Hypothalamus (tissue), 51 donors: Measurements from ENCODE around the gene DNAJC16.
"Not testable (repeated sequence)": the region's sequence is repeated elsewhere in the genome, so short reads cannot be mapped to it uniquely, and the experiment has no call there.

ENCODE experiments used
- DNase-seq, 51 donors: peaks; one replicate each; lab custom pipeline; 2025; lab: John Stamatoyannopoulos, UW

The DNAJC16 gene

DNA sequence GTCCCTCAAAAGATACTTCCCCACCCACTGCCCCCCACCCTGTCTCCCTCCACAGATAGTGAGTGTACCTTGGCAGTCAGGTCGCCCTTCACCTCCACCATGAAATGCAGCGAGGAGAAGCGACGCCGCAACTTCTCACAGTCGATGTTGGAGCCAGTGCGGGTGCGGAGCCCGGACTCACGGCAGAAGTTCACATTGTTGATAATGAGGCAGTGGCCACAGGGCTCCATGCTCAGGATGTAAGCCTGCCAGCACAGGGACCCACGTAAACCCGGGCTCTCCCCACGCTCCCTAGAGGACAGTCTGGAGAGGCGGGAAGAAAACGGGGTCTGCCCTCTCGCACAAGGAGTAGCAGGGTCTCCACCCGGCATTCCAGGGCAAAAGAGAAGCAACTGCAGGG lies 19.8 kb upstream of the DNAJC16 start:
- DNase-seq, result no peak

DNA sequence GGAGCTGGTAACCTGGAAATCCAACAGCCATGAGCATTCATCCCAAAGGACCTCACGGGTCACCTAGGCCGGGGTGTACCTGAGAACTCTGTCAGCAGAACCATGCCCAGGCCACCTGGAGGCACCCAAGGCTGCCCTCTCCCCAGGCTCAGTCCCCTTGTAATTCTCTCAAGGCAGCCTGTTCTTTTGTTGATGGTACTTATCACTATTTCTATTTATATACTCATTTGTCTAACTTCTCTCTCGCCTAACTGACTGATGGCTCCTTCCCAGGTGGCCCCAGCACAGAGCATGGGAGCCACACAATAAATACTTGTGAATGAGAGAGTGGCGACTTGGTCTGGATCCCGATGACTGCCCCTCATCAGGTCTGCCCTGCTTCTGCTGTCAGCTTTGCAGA lies 19.4 kb upstream of the DNAJC16 start:
- DNase-seq, result no peak

DNA sequence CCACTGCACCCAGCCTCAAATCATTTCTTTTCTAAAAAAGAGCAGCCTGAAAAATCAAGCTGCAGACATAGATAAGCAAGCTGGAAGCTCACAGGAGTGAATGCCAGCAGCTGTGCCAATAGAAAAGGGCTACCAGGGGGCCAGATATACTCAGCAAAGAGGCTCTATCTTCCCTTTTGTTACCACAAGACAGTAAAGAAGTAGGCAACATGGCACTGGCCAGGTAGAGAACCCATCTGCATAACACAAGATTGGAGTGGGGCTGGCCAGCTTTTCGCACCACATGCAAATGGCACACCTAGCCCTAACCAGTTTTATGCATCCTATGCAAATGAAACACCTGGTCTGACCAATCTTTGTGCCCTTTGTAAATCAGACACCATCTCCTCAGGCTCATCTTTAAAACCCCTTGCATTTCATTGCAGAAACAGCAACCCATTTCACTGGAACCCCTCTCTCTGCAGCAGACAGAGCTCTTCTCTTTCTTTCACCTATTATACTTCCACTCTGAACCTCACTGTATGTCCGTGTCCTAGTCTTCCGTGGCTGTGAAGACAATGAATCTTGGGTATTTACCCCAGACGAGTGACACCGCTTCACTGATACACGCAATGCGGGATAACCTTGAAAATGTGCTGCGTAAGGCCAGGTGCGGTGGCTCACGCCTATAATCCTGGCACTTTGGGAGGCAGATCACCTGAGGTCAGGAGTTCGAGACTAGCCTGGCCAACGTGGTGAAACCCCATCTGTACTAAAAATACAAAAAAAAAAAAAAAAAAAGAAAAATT lies 17.8 kb upstream of the DNAJC16 start:
- no peak for DNase-seq

DNA sequence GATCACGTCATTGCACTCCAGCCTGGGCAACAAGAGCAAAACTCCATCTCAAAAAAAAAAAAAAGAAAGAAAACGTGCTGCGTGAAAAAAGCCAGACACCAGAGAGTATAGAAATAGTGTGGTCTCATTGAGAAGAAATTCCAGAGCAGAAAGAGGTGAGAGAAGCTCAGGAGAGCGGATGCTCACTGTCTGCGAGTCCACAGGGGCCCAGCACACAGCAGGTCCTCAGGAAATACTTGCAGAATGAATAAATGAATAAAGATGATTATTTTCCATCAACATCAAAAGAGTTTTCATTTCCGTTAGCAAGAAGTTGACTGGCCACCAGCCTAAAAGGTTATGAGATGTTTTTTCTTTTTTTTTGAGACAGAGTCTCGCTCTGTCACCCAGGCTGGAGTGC lies 17.1 kb upstream of the DNAJC16 start:
- no peak for DNase-seq

DNA sequence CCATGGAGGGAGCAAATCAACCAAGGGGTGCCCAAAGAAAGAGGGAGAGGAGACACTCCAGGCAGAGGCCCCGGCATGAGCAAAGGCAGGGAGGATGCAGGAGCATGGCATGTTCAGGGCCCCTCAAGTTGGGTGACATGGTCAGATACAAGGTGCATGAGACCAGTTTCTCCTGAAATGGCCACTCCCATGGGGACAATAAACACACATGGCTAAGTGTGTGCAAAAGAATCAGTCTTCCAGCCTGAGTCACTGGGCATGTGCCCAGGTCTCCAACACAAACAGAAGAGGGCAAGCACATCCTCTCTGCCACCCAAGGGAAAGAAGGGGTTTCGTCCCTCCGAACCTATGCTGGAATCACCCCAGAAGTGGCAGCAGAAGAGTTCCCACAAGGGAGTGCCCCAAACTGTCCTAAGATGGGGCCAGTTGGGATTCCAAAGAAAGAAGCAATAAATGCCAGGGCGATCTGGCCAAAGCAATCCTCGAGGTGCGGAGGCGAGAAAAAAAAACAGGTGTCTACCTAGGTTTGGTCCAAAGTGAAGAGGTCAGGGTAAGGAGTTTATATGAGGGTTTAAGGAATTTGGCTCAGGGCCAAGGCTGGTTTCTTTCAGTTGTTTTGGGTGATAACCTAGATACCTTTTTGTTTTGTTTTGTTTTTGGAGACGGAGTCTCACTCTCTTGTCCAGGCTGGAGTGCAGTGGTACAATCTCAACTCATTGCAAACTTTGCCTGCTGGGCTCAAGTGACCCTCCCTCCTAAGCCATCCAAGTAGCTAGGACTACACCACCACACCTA lies 15.8 kb upstream of the DNAJC16 start:
- no peak for DNase-seq

DNA sequence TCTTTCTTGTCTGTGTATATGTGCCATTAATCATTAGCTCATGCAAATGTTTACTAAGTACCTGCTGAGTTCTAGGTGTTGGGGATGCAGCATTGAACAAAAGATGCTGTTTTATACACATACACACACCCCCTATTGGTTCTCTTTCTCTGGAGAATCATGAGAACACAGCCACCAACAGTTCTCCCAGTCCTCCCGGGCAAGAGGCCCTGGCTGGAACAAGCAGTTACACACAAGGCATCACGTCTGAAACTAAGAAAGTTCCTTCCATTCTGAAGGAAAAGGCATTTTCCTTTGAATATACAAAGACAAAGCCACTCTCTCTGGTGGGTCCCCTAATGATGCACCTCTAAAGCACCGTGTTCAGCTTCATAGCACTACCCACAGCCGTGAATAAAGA lies 13.5 kb upstream of the DNAJC16 start:
- DNase-seq, result peak in 1 of 51 donors; percentile 4

DNA sequence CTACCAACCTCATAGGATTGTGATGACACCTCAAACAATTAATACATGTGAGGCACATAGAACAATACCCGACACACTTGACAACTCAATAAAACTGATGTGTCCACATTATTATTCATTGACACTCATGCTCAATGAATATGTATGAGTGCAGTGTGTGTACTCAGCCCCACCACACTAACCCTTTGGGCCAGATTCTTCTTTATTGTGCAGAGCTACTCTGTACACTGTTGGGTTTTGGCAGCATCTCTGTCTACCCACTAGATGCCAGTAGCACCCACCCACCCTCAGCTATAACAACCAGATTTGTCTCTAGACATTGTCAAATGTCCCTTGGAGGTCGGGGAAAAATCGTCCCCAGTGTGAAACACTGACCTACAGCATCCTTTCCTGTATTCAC lies 12.7 kb upstream of the DNAJC16 start:
- no peak for DNase-seq

DNA sequence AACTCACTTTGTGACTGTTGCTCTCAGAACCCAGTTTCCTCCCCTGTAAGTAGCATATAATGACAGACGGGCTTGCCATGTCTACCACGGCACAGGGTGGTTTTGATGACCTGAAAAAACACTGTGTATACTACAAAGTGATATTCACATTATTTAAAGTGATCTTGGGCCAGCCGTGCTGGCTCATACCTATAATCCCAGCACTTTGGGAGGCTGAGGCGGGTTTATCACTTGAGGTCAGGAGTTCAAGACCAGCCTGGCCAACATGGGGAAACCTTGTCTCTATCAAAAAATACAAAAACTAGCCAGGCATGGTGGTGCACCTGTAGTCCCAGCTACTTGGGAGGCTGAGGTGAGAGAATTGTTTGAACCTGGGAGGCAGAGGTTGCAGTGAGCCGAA lies 12.1 kb upstream of the DNAJC16 start:
- DNase-seq, result not testable (repeated sequence)

DNA sequence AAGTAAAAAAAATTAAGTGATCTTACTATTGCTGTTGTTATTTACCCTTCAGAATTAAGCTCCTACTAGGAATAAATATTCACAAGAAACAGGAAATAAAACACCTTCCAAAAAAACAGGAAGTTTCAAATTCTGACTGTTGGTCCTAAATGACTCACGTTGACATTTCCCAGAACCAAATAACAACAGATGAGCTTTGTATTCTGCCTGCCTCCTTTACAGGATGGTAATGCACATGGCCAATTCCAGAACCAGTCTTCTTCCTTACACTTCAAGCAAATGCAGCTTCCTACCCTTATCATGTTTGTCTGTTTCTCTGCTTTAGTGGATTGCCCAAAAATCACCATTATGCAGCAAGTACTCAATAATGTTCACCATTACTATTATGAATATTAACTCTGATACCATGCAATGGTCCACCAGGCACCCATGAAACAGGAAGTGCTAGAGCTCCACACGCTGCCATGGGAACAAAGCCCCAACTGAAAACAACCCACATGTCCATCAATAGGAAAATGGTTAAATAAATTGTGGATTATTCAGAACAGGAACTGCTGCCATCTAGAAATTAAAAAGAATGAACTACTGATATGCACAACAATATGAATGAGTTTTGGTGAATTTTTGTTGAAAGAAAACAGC lies 11.5 kb upstream of the DNAJC16 start:
- DNase-seq, result no peak

DNA sequence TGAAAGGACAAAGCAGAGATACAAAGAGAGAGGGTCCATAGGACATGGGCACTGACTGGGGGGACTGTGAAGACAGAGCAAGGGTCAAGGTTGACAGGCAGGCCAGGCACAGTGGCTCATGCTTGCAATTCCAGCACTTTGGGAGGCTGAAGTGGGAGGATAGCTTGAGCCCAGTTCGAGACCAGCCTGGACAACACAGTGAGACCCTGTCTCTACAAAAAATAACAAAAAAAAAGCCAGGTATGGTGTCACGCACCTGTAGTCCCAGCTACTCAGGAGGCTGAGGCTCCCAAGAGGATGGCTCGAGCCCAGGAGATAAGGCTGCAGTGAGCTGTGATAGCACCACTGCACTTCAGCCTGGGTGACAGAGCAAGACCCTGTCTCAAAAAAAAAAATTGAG lies 7.0 kb upstream of the DNAJC16 start:
- DNase-seq, result no peak

DNA sequence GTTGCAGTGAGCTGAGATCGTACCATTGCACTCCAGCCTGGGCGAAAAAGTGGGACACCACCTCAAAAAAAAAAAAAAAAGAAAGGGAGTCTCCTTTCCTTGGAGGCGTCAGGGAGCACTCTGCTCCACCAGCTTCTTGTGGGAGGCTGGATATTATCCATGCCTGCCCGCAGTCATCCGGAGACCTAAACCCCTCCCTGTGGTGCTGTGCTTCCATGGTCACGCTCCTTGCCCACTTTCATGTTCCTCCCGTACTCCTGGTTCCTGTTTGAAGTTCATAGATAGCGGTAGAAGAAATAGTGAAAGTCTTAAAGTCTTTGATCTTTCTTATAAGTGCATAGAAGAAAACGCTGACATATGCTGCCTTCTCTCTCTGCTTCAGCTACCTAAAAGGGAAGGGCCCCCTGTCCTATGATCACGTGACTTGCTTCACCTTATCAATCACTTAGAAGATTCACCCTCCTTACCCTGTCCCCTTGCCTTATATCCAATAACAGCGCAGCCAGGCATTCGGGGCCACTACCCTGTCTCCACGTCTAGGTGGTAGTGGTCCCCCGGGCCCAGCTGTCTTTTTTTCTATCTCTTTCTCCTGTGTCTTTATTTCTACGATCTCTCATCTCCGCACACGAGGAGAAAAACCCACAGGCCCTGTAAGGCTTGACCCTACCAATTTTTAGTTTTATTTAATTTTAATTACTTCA lies 5.3 kb upstream of the DNAJC16 start:
- not testable (repeated sequence) for DNase-seq

DNA sequence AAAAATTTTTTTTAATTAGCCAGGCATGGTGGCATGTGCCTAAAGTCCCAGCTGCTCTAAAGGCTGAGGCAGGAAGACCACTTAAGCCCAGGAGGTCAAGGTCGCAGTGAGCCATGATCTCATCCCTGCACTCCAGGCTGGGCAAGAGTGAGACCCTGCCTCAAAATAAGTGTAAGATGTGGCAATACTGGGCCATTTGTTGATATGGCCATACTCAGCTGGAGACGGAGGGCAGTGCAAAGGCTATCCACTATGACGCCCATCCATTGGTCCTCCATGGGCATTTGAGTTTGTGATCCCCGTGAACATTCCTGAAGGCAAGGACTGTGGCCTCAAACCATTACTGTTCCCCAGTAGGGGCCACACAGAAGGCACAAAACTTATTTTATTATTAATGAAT lies 4.1 kb upstream of the DNAJC16 start:
- no peak for DNase-seq

DNA sequence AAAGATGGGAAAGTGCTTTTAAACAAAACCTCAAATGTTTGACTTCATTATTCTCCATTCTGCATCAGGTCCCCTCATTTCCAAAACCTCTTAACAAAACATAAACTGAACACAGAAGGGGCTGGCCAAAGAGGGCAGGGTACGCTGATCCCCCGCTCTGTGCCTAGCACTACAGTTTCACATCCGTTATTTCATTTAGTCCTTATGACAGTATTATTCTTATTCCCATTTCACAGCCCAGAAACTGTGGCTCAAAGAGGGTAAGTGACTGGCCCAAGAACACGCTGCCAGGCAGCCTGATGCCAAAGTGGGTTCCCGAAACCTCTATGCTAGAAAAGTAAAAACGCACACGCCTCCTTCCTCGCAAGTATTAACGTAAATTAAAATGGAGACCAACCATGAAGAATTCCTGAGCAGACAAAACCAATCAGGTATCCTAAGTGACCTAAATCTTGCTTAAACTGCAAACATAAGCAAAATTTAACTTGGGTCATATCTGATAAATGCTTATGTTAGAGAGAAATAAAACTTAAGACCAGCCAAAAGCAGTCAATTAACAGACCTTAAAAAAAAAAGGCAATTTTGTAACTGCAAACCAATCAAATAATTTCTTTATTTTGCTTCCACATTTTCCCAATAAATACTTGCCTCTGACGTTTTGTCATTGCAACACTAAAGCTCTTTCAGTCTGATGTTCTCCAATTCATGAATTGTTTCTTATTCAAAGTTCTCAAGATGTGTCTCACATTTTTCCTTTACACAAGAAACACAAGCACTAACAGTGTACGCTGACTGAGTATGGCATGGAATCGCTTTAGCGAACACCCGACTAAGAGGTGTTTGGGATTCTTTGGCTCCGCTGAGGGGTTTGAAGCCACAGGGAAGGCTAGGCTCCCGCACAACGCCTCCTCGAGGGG lies 3.3 kb upstream of the DNAJC16 start:
- no peak for DNase-seq

DNA sequence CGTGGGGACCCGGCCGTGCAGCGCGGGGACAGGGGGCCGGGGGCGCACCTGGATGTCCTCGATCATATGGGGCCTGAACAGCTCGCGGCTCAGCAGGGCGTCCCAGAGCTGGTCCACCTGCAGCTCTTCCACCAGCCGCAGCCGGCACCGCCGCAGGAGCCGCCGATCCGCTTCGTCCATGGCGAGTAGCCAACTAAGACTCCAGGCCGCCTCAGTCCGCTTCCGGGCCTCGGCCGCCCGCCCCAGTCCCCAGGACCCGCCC lies 2.7 kb upstream of the DNAJC16 start, which contains the start of gene CASP9:
Gene CASP9 (minus strand): TSS at position 195 of the 262 bp plus-strand sequence. CDS start 15 bp downstream, at position 180.
- no peak for DNase-seq

DNA sequence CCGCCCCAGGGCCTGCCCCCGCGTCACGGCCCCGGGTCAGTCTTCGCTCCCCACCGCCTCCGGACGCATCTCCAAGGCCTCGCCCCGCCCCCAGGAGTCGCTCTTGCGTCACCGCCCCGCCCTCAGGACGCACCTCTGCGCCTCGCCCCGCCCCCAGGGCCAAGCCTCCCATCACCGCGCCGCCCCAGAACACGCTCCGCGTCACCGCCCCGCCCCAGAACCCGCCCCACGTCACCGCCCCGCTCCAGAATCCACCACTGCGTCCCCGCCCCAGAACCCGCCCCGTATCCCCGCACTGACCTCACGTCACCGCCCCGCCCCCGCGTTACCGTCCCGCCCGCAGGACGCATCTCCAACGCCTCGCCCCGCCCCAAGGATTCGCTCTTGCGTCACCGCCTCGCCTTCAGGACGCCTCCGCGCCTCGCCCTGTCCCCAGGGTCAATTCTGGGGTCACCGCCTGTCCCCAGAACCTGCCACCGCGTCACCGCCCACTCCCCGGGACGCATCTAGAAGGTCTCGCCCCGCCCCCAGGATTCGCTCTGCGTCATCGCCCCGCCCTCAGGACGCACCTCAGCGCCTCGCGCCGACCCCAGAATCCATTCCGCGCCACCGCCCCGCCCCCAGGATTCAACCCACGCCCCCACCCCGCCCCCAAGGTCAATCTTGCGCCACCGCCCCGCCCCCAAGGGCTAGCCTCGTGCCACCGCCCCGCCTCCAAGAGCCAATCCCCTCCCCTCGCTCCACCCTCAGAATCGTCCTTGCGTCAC lies 2.2 kb upstream of the DNAJC16 start:
- peak; percentile 96 to 100 (median 100) for DNase-seq

DNA sequence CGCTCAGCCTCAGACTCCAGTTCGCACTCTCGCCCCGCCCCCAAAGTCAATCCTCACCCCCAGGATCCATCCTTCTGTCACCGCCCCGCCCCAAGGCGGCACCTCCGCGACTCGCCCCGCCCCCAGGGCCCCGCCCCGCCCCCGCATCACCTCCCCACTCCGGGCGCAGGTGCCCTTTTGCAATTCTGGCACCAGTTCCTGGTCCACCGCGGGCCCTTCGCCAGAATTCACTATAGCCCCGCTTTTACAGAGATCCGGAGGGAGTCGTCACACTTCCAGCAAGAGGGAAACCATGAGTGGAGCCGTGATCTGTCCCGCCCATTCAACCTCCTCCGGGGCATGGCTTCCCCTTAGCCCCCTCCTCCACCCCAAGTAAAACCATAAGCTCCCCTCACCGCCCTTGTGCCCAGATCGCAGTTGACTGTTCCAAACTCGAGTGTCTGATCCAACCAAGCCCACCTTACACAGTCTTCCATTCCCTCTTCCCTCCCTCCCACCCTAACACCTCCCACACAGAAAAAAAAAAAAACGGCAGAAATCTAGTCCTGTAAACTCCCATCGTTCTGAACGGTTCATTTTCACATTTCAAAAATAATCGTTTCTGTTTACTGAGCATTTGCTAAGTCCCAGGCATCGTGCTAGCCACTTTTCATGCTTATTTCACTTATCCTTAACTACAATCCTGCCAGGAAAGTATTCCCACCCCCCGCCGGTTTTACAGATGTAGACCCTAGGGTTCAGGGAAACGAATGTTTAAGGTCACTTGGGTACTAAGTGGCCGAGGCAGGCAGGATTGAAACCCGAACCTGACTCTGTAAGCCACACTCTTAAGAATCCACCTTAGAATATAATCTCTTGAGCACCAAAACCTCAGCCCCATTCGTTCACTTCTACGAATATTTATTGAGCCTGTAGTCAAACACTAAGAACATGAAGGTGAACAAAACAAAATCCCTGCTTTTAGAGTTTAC lies 1.3 kb upstream of the DNAJC16 start:
- peak in 6 of 51 donors; percentile 5 to 52 (median 24) for DNase-seq

DNA sequence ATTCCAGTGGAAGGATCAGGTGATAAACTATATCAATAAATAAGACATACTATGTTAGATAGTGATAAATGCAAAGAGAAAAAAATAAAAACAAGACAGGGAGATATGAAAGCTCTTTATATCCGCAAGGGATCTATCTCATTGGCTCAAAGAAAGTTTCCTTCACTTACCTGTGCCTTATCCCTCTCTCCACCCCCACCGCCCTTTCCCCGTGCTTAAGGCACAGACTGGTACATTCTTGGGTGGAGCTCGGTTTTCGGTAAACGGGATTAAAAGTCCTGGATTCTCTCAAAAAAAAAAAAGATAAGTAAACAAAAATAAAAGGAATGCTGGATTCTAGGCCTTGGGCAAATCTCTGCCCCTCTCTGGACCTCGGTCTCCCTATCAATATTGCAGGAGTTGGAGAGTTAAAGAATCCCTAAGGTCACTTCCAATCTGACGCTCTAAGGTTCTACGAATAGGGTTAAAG lies 593 bp upstream of the DNAJC16 start:
- DNase-seq, result peak in 1 of 51 donors; percentile 20

DNA sequence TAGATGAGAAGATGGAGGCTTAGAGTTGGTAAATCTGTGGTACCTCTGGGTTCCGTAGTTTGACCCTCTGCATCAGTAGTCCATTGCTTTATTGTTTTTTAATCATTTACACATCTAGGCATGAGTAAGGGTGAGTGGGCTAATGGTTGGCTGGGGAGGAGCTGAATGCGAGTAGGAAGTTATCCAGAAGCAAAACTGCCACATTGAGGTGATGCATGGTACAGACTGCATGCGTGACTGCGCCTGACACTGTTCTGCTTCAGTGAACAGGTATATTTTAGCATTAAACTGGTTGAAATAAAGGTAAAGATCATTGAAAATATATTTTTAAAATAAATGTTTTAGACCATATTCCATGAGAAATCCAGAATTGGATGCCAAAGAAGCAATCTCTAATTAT lies 4.4 kb downstream of the DNAJC16 start:
- DNase-seq, result no peak
